Panc1 (cell line): ENCODE results near the gene TOR1A. TPM values are rescaled to one million over a fixed set of nuclear protein-coding genes. Genes with fewer than 3 reads are reported as not detected.

Experiments used
- ATAC-seq: fragments of 200-7000 bp; cut with Tn5 transposase; 2 replicates; pipeline ENCODE4 v1.9.1; 2020; ENCODE audit warnings: mild to moderate bottlenecking, moderate library complexity
- BruUV-seq: library from RNA; stranded (reverse); fragments of 400-500 nt; replicated peaks from 2 replicates; lab custom pipeline; 2021; lab: Mats Ljungman, UMichigan
- CTCF ChIA-PET: fragments of 300-600 bp; sonication (Branson Sonifier 250); formaldehyde crosslinking; loops from one replicate; lab custom pipeline; 2022; ENCODE audit warnings: antibody characterized with exemption; lab: Charles Lee
- POLR2A ChIA-PET: fragments of 300-600 bp; sonication (Branson Sonifier 250); formaldehyde crosslinking; loops from one replicate; lab custom pipeline; 2022; ENCODE audit warnings: antibody characterized with exemption; lab: Charles Lee
- DNase-seq: peaks from one replicate; pipeline ENCODE4 v3.0.0-alpha.2; 2010; ENCODE audit warnings: low read depth, low spot score
- H3K27ac ChIP-seq: 2 replicates; pipeline ENCODE4 v1.5.1; 2011; ENCODE audit warnings: mild to moderate bottlenecking, low read length, inconsistent platforms
- H3K27me3 ChIP-seq: fragments of 200-500 bp; sonication (Bioruptor generic); 2 replicates; pipeline ENCODE4 v1.6.0; 2014; ENCODE audit warnings: low read length, inconsistent platforms; ENCODE audit not compliant: control insufficient read depth, insufficient read depth
- H3K36me3 ChIP-seq: fragments of 200-500 bp; sonication (Bioruptor generic); 2 replicates; pipeline ENCODE4 v1.5.1; 2014; ENCODE audit warnings: inconsistent platforms, mild to moderate bottlenecking, low read length, moderate library complexity; ENCODE audit not compliant: control insufficient read depth, insufficient read depth
- H3K4me1 ChIP-seq: 2 replicates; pipeline ENCODE4 v1.5.1; 2011; ENCODE audit warnings: inconsistent platforms, mild to moderate bottlenecking, low read length, moderate library complexity; ENCODE audit not compliant: control insufficient read depth, insufficient read depth
- H3K4me3 ChIP-seq, 2 experiments: 2 replicates each; pipeline ENCODE4 v1.5.1; 2011 to 2012; ENCODE audit warnings: low read depth in 2 of 2, low read length in 2 of 2, mild to moderate bottlenecking in 2 of 2, inconsistent platforms in 1 of 2, moderate library complexity in 1 of 2
- H3K9me3 ChIP-seq: fragments of 200-500 bp; sonication (Bioruptor generic); 2 replicates; pipeline ENCODE4 v1.5.1; 2014; ENCODE audit warnings: low read depth, mild to moderate bottlenecking, inconsistent platforms, low read length, moderate library complexity; ENCODE audit not compliant: control insufficient read depth, insufficient read depth
- POLR2AphosphoS5 ChIP-seq: IDR thresholded peaks from 2 replicates; pipeline ENCODE4 v1.6.1; 2012; ENCODE audit warnings: mild to moderate bottlenecking, low read depth, low read length, moderate library complexity
- SIN3A ChIP-seq: IDR thresholded peaks from 2 replicates; pipeline ENCODE4 v1.6.1; 2012; ENCODE audit warnings: low read depth, mild to moderate bottlenecking, low read length, moderate library complexity, borderline replicate concordance; ENCODE audit not compliant: insufficient read depth
- TCF7L2 ChIP-seq: IDR thresholded peaks from 2 replicates; pipeline ENCODE4 v1.6.1; 2011; ENCODE audit warnings: mild to moderate bottlenecking, low read depth, low read length, inconsistent platforms
- in situ Hi-C: cut with HindIII; loops from 2 replicates; pipeline ENCODE4 v1.10.0; 2016; ENCODE audit warnings: low sequenced_read_pairs, low pct_unique_long_range_greater_than_20kb
- intact Hi-C: fragments of 100-400 bp; cut with micrococcal nuclease; formaldehyde crosslinking; loops from one replicate; pipeline ENCODE4 v1.10.0; 2022; ENCODE audit not compliant: unreplicated experiment
- total RNA-seq: library from RNA; stranded (reverse); gene quantifications from one replicate; pipeline ENCODE4 v1.2.1, GENCODE V29; 2021; ENCODE audit not compliant: unreplicated experiment
- TF ChIP-seq, protein P1 (sequence below), 2 experiments: IDR thresholded peaks; 2 replicates each; pipeline ENCODE4 v1.6.1; 2011 to 2012; ENCODE audit warnings: low read depth in 2 of 2, control low read depth in 1 of 2, low read length in 1 of 2, mild to moderate bottlenecking in 1 of 2, moderate library complexity in 1 of 2; ENCODE audit not compliant: insufficient read depth in 1 of 2
- TF ChIP-seq, protein P2 (sequence below): fragments of 450-650 bp; IDR thresholded peaks from 2 replicates; pipeline ENCODE4 v1.5.1; 2017; ENCODE audit warnings: mild to moderate bottlenecking

TOR1A gene
- total RNA-seq, 1 experiment from 2014 or later = 33.6 TPM

DNA sequence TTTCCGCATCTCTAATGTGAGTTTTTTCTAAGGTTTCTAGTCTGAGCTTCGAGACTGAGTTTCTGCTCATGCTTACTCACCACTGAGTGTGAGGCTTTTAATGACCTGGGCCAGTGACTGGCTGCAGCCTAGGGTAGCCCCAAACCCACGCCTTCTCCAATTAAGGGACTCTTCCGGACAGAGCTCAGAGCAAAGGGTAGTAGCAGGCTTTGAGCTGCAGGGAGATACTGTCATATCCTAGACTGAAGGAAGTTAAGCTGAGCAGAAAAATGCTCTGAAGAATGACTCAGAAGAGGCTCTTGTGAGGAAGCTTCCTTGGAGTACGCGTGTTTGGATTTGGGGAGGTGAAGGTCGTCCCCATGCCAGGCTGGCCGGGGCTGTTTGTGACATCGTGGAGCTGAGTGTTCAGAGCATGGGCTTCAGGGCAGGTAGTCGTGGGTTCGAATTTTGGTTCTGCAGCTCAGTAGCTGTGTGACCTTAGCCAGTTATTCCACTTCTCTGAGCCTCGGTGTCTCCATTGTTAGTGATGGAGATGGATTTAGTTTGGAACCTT, 14.8 kb upstream of the TOR1A start:
- Histone ChIP-seq H3K27ac (no peak overlapping the region), H3K27me3 (no peaks in the 10 kb centered on the region), H3K9me3 (no peaks in the 10 kb centered on the region), H3K4me1 (peaks cover 4% of the 10 kb centered on the region; the same call in 1 of the 2 replicates), H3K36me3 (no peaks in the 10 kb centered on the region; the same call in none of the 2 replicates), H3K4me3 (no peak overlapping the region)
- no peak for TF ChIP-seq SIN3A
- TF ChIP-seq POLR2AphosphoS5 = no peak
- TF ChIP-seq, protein P1, sequence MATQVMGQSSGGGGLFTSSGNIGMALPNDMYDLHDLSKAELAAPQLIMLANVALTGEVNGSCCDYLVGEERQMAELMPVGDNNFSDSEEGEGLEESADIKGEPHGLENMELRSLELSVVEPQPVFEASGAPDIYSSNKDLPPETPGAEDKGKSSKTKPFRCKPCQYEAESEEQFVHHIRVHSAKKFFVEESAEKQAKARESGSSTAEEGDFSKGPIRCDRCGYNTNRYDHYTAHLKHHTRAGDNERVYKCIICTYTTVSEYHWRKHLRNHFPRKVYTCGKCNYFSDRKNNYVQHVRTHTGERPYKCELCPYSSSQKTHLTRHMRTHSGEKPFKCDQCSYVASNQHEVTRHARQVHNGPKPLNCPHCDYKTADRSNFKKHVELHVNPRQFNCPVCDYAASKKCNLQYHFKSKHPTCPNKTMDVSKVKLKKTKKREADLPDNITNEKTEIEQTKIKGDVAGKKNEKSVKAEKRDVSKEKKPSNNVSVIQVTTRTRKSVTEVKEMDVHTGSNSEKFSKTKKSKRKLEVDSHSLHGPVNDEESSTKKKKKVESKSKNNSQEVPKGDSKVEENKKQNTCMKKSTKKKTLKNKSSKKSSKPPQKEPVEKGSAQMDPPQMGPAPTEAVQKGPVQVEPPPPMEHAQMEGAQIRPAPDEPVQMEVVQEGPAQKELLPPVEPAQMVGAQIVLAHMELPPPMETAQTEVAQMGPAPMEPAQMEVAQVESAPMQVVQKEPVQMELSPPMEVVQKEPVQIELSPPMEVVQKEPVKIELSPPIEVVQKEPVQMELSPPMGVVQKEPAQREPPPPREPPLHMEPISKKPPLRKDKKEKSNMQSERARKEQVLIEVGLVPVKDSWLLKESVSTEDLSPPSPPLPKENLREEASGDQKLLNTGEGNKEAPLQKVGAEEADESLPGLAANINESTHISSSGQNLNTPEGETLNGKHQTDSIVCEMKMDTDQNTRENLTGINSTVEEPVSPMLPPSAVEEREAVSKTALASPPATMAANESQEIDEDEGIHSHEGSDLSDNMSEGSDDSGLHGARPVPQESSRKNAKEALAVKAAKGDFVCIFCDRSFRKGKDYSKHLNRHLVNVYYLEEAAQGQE (IDR thresholded peaks at IDR 0.05; ENCODE audit: insufficient read depth in 1 of 2, low read depth in 2 of 2, low read length in 1 of 2) = no peak
- TF ChIP-seq TCF7L2 = no peak
- TF ChIP-seq, protein P2, sequence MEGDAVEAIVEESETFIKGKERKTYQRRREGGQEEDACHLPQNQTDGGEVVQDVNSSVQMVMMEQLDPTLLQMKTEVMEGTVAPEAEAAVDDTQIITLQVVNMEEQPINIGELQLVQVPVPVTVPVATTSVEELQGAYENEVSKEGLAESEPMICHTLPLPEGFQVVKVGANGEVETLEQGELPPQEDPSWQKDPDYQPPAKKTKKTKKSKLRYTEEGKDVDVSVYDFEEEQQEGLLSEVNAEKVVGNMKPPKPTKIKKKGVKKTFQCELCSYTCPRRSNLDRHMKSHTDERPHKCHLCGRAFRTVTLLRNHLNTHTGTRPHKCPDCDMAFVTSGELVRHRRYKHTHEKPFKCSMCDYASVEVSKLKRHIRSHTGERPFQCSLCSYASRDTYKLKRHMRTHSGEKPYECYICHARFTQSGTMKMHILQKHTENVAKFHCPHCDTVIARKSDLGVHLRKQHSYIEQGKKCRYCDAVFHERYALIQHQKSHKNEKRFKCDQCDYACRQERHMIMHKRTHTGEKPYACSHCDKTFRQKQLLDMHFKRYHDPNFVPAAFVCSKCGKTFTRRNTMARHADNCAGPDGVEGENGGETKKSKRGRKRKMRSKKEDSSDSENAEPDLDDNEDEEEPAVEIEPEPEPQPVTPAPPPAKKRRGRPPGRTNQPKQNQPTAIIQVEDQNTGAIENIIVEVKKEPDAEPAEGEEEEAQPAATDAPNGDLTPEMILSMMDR = no peak
- in situ Hi-C loops = no loop called here
- intact Hi-C loops = no loop called here
- BruUV-seq = no TSS peak
- ChIA-PET POLR2A (interaction anchor here (0.5 kb wide), 1 partner anchor 125 kb away, joined by 8 read pairs; no protein-coding TSS in a partner anchor), CTCF (no interaction called here)
- ATAC-seq = no peak
- no peak for DNase-seq

DNA sequence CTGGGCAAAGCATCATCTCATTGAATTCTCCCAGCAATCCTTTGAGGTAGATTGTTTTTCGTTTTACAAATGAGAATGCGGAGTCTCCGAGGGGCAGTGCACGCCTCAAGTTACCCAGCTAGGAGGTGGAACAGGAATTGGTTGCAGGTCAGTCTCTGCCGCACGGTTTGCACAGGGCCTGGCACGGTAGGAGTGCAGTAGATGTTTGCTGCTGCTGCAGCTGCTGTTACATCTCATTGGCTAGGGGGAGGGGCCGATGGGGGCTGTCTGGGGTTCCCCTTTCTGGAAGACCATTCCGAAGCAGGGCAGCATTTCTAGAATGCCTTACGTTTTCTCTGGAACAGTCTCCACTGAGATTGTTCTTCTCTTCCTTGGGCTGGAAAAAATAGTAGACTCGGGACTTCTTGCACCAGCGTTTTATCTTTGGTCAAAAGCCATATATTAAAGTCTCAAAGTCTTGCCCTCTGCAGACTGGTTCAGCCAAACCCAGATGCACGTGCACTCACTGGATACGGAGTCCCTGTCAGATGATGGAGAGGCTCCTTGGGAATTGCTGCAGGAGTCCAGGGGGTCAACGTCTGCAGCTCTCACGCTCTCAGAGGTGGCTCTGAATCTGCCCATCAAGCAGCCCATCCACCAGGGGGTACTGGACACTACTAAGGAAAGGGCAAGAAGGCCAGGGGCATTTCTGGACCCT, 12.5 kb upstream of the TOR1A start:
- DNase-seq (no peak), ATAC-seq (no peak)
- BruUV-seq = no TSS peak
- Histone ChIP-seq H3K27me3 (no peaks in the 10 kb centered on the region), H3K36me3 (peaks cover 3% of the 10 kb centered on the region), H3K9me3 (no peaks in the 10 kb centered on the region), H3K27ac (no peak overlapping the region), H3K4me3 (peak overlapping the region; percentile 94 to 96), H3K4me1 (peaks cover 8% of the 10 kb centered on the region; the same call in 1 of the 2 replicates)
- POLR2A ChIA-PET = no interaction called here
- intact Hi-C loops = no loop called here
- CTCF ChIA-PET = no interaction called here
- in situ Hi-C loops = no loop called here
- TF ChIP-seq, protein P1 (IDR thresholded peaks at IDR 0.05; ENCODE audit: insufficient read depth in 1 of 2, low read depth in 2 of 2, low read length in 1 of 2) = no peak
- no peak for TF ChIP-seq POLR2AphosphoS5
- TF ChIP-seq, protein P2 = no peak
- no peak for TF ChIP-seq SIN3A
- TF ChIP-seq TCF7L2 = no peak
